ENCODE data around the gene NCOA3.

- TF ChIP-seq CTCF (conservative IDR thresholded peaks at IDR 0.05 in 1 of 2, IDR thresholded peaks at IDR 0.05 in 1 of 2; ENCODE audit: low read depth in 1 of 2, low read length in 2 of 2) (no peak), EZH2 (IDR thresholded peaks at IDR 0.05; ENCODE audit: low read length, missing control alignments) (no peak)
Observed at GRCh38 chr20:47452736-47453161, 48.9 kb upstream of the NCOA3 start.
